Left renal pelvis (tissue), 4 donors: ENCODE measurements around the gene FA2H. TPM values are rescaled to one million over a fixed set of nuclear protein-coding genes. Genes with fewer than 3 reads are reported as not detected.
"Not testable (repeated sequence)": the region's sequence is repeated elsewhere in the genome, so short reads cannot be mapped to it uniquely, and the experiment has no call there.

Source experiments
- DNase-seq, 4 donors: peaks; one replicate each; pipeline ENCODE4 v3.0.0-alpha.2; 2013; ENCODE audit warnings: low read depth in 4 of 4, low spot score in 3 of 4
- polyA plus RNA-seq, 4 donors: library from polyadenylated mRNA; unstranded; fragments of 120-200 nt; gene quantifications; one replicate each; pipeline ENCODE4 v1.2.1, GENCODE V29; 2013; ENCODE audit not compliant: insufficient read length in 4 of 4

FA2H gene
- polyA plus RNA-seq, 4 donors = 0.15 to 5.9 (median 4.1) TPM

- no peak for DNase-seq
These were observed 3.6 kb downstream of the FA2H start for GRCh38 chr16:74770831-74771526.

- no peak for DNase-seq
These were observed 4.9 kb downstream of the FA2H start for GRCh38 chr16:74769586-74770190.

DNA sequence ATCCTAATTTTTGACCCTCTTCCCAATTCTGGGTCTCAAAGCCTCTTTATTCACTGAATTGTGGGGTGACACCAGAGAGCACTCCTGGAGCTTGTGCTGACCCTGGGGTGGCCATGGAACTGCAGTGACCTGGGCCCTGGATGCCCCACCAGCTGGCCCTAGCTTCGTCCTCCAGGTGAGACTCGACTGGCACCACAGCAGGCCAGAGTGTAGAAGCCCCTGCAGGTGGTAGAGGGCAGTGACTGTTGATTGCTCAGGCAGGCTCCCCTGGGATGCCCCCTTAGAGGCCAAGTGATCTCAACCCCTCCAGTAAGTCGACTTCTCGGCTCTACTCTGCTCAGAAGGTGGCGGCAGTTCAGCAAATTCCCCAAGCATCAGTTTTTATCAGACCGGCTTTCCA, 6.4 kb downstream of the FA2H start:
- no peak for DNase-seq

GRCh38 chr16:74767749-74768148, 6.9 kb downstream of the FA2H start:
- no peak for DNase-seq

DNA sequence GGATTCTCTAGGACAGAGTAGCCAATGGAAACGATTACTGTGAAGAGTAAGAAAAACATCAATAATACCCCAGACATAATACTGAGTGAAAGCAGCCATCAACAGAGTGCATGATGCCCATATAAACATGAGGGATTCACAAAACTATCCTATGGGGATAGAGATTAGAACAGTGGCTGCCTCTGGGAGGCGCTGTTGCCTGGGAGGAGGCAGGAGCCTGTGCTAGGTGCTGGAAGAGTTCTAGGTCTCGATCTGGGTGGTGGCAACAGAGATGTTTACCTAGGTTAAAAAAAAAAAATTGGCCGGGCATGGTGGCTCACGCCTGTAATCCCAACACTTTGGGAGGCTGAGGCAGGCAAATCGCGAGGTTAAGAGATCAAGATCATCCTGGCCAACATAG, 7.9 kb downstream of the FA2H start:
- DNase-seq = no peak

- DNase-seq = not testable (repeated sequence)
These were observed 10.4 kb downstream of the FA2H start for GRCh38 chr16:74764184-74764583.

DNA sequence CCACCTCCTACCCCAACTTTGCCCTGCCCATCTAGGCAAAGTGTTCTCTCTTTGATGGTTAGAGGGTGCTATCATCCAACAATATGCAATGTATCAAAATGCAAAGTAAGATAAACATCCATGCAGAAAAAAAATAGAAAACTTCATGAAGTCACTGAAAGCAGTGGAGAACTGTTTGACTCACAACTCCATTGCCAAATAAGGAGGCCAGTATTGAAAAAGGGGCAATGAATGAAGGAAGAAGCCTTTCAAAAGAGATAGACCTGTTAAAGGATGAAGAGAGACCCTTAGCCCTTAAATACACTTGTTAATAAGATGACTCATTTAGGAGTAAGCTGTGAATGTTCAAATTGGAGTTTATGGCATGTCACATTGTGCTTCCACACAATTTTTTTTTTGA, 13.0 kb downstream of the FA2H start:
- DNase-seq = no peak

GRCh38 chr16:74760007-74760767, 14.4 kb downstream of the FA2H start:
- DNase-seq = no peak

DNA sequence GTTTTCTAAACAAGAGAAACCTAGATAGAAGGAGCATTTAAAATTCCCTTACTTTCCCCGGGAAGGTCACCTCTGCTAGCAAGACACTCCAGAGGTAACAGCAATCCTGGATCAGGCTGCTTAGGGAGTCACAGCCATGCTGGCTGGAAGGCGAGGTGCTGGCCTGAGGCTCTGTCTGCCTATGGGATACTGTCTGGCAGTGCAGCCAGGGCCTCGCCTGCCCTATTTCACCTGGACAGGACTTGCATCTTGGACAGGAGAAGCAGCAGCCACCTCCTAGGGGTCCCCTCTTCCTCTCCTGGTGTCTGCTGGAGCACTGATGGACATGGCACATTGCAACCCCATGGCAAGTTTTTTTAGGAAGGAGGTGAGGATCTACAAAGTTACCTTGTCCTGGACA, 15.1 kb downstream of the FA2H start:
- DNase-seq = no peak

DNA sequence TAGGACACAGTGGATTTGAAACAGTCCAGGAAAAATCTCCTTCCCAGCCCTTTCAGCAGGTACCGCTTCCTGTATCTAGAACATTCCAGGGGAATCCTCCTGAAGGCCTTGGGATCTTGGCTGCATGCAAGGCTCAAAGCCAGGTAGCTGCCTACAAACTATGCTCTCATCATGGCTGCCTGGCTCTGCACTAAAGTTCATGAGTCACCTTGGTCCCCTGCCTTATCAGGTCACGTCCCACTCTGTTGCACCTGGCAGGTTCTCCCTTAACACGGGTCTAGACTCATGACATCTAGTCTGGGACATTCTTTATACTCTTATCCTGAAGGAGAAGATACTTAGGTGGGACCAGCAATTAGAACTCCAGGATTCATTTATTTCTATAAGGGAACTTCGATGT, 15.8 kb downstream of the FA2H start:
- DNase-seq = no peak

- DNase-seq = no peak
These were observed 17.3 kb downstream of the FA2H start for GRCh38 chr16:74757349-74757748.

GRCh38 chr16:74756203-74756602, 18.4 kb downstream of the FA2H start:
- DNase-seq = no peak

DNA sequence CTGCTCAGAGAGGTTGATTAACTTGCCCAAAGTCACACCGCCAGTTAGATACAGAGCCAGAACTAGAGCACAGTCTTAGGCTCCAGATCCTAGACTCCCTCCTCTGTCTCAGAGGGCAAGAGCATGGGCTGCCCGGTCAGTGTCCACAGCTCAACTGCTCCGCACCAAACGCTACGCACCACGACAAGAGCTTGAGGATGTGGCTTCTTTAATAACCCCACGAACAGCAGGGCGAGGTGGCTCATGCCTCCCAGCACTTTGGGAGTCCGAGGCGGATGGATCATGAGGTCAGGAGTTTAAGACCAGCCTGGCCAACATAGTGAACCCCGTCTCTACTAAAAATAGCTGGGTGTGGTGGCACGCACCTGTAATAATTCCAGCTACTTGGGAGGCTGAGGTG, 21.4 kb downstream of the FA2H start:
- DNase-seq = no peak

DNA sequence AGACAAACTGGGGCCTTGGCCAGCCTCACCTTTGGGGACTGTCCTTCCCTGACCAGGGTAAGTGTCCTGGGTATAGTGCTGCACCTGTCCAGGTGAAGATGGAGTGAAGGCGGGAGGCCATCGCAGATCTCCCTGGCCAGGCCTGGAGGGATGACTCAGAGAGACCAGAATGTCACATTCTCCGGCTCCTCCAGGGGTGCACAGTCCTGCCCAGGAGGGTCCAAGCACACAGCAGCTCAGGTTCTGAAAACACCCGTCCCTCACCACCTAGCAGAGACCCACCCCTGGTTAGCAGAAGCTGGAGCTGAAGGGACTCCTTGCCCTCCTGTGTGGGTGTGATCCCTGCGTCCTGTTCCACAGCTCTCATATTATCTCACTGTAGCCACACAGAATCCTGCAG, 21.9 kb downstream of the FA2H start:
- DNase-seq = no peak

- no peak for DNase-seq
These were observed 22.4 kb downstream of the FA2H start for GRCh38 chr16:74752258-74752657.

GRCh38 chr16:74751658-74752057, 23.0 kb downstream of the FA2H start:
- DNase-seq = no peak

DNA sequence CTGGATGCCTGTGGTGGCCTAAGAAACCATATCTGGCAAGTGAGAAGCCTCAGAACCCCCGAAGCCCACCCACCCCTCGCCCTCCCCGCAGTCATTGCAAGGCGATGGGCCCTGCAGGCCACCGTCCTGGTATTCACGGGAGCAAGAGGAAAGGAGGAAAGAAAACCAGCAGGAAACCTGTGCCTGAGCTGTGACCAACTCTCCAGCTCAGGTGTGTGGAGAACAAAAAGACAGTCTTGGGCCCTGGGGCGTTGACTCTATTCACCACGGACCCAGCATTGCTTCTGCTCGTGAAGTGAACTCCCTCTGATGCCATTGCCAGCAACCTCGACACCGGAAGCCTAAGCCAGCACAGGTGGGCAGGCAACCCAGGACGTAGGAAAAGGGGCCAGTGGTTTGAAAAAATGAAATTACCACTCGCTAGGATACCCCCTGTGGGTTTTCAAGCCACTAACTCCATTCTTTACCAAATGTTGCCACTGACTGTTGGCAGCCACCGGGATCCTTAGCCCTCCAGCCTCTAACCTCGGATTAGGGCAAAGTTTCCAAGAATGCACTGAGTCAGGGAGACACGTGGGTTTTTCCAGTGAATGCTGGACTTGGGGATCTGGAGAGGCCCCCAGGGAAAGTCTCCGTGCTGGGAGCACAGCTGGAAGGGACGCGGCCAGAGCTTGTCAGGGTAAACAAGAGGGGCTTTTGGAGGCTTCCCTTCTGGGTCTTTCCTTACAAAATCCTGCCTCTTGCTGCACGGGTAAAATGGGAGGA, 25.1 kb downstream of the FA2H start:
- DNase-seq = no peak

DNA sequence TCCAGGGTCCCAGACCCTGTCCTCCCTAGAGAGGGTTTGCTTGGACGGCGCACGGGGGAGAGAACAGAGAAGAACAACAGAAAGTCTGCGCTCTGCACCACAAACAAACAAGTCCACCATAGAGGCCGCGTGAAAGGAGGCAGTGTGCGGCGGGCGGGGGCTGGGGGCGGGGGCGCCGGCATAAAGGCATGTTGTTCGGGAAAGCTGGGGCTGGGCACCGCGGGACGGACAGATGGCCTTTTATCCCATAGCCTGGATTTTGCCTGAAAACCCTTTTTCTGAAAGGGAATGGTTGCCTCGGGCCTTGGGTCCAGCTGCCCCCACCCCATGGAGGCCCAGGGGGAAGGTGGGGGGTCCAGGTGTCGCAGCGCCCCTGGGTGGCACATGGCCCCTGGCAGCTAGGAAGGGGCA, 26.0 kb downstream of the FA2H start:
- DNase-seq = no peak

DNA sequence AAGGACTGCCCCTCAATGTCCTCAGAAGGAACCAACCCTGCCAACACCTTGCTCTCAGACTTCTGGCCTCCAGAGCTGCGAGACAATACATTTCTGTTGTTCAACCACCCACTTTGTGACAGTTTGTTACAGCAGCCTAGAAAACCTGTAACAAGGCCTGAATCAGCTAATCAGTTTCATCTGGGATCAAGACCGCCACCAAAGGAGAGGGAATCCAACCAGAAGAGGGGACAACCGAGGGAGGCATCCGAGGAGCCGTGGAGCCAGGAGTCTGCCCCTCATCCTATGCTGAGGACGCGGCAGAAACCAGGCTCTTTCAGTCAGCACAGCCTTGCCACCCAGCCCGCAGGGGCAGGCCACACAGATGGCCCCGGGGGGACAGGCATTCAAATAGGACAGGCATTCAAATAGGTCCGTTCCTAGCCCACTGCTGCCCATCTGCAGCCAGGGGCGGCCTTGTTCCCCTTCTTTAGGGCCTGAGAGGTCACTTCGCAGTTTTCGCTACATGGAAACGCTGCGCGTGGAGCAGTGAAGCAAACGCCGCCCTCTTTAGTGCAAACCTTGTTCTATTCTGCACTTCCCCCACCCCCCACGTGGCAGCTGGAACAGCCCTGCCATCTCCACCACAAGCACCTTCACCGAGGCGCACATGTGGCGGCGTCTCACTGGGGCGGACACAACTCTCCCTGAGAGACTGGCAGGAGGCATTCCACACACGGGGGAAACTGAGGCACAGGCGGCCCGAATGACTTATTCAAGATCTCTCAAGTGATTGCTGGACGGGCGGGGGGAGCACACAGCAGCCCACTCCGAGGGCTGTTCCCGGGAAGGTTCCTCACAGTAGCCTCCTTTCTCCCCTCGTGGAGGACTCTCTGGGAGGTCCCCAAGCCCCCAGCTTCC, 26.7 kb downstream of the FA2H start:
- no peak for DNase-seq

- no peak for DNase-seq
These were observed 28.7 kb downstream of the FA2H start for GRCh38 chr16:74745926-74746325.
